COLO668 (cell line): ENCODE data around the gene ILF2.
"Not testable (repeated sequence)": the region's sequence is repeated elsewhere in the genome, so short reads cannot be mapped to it uniquely, and the experiment has no call there.

ENCODE experiments used
- DNase-seq: peaks from one replicate; lab custom pipeline; 2025; ENCODE audit not compliant: unreplicated experiment; lab: John Stamatoyannopoulos, UW

The ILF2 gene

DNA sequence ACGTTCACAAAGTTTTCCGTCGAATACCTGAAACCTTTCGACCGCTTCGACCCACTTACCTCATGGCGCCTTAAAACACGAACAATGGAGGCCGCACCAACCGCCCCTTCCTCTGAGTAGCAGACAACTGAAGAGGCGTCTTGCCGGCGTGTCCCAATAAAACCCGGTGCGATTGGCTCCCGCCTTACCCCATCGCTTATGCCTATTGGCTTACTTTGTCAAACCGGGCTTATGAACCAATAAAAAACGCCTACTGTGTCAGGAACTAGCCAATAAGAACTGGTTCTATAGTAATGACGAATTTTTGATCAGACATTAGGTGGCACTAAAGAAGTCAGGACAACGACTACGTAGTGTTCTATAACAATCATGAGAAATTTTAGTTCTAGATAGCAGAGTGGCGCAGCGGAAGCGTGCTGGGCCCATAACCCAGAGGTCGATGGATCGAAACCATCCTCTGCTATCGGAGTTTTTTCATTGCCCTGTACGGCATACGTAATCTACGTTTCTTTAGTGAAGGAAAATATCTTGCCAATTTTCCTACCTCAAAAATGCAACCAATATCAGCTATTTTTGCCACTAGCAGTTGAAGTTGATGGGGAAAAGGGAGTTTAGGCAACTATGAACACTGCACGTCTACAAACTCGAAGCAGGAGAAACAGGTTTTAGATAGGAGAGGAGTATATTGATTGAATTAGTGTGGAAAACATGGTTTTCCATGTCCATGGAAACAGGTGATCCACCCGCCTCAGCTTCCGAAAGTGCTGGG, at the start of gene ILF2:
Gene ILF2 (minus strand): TSS at position 135 of the 769 bp plus-strand sequence. CDS start 71 bp downstream, at position 64.
- peak; percentile 97 for DNase-seq

DNA sequence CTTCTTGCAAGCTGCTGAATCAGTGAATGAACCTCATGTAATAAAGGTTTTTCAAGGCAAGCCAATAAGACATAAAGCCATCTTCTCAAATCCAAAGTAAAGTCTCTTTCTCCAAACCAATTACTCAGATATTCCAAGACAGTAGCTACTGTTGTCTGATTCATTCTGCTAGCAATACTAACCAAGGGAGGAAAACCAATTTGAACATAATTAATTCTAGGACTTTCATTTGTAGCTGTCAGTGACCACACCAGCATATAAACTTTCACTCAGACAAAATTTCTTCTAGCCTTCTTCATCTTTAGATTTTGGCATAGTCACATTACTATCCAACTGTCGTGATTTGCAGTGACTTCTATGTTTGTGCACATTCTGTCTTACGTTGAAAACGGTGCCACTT, 46.5 kb upstream of the ILF2 start:
- DNase-seq = no peak

- not testable (repeated sequence) for DNase-seq
Observed at GRCh38 chr1:153716211-153716610, 45.4 kb upstream of the ILF2 start.

GRCh38 chr1:153711026-153711425, 40.2 kb upstream of the ILF2 start:
- no peak for DNase-seq

- no peak for DNase-seq
Observed at GRCh38 chr1:153705484-153705883, 34.7 kb upstream of the ILF2 start.

DNA sequence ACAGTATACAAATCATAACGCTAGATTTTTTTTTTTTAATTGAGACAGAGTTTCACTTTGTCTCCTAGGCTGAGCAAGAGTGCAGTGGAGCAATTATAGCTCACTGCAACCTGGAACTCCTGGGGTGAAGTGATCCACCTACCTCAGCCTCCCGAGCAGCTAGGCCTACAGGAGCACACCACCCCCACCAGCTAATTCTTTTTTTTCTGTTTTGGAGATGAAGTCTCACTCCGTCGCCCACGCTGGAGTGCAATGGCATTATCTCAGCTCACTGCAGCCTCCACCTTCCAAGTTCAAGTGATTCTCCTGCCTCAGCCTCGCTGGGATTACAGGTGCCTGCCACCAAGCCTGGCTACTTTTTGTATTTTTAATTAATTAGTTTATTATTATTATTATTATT, 29.0 kb upstream of the ILF2 start:
- no peak for DNase-seq

- no peak for DNase-seq
Observed at GRCh38 chr1:153698923-153699714, 28.3 kb upstream of the ILF2 start.

GRCh38 chr1:153698020-153698922, 27.5 kb upstream of the ILF2 start:
- no peak for DNase-seq

GRCh38 chr1:153697191-153698019, 26.6 kb upstream of the ILF2 start:
- DNase-seq = no peak

DNA sequence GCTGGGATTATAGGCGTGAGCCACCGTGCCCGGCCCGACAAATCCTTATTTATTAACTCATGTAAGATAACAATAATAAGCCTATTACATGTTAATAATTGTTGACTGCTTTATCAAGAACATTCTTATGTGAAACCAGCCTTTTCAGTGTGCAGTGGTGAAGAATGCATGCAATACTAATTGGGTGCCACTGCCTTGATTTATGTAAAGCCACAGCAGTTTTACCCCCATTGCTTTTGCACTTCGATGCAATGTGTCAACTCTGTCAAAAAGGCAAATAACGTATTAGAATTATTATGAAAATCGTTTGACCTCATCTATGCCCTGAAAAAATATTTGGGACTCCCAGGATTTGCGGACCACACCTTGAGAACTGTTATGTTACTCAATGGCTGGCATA, 25.9 kb upstream of the ILF2 start:
- DNase-seq = no peak

DNA sequence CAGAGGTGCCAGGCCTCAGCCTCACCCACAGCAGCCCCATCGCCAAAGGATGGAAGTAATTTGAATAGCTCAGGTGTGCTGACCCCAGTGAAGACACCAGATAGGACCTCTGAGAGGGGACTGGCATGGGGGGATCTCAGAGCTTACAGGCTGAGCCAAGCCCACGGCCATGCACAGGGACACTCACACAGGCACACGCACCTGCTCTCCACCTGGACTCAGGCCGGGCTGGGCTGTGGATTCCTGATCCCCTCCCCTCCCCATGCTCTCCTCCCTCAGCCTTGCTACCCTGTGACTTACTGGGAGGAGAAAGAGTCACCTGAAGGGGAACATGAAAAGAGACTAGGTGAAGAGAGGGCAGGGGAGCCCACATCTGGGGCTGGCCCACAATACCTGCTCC, 22.7 kb upstream of the ILF2 start:
- DNase-seq = no peak

GRCh38 chr1:153688736-153689328, 18.0 kb upstream of the ILF2 start:
- no peak for DNase-seq

DNA sequence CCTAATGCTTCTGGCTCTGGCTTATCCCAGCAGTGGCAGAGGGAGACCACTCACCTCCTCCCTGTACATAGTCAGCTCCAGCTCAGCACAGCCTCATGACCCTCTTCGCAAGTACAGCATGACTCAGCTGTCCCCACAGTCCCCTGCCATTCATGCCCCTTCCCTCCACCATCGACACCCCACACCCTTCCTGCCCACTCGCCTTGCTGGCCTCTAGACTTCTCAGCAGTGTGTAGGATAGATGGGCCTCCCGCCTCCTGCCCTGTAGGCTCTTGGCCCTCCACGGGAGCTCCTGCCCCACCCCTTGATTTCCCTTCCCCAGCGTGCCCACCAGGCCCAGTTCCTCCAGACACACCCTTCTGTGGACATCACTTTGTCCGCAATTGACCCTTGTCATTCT, 17.5 kb upstream of the ILF2 start:
- no peak for DNase-seq

GRCh38 chr1:153687346-153688125, 16.7 kb upstream of the ILF2 start:
- DNase-seq = no peak

GRCh38 chr1:153685544-153686340, 14.9 kb upstream of the ILF2 start:
- no peak for DNase-seq

DNA sequence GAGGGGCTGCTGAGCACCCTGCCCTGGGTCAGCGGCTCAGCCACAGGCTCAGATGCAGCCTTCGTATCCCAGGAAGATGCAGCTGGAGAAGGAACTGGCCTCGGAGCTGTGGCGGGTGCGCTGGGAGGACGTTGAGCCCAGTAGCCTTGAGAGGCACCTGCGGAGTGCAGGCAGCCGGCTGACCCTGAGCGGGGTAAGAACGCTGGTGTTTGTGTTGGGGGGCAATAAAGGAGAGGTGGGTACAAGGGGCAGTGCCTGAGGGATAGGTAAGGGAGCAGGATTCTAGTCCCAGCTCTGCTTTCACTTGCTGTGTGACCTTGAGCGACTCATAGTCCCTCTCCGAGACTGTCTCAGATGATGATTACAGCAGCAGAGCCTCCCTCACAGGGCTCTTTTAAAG, 14.1 kb upstream of the ILF2 start:
- no peak for DNase-seq

DNA sequence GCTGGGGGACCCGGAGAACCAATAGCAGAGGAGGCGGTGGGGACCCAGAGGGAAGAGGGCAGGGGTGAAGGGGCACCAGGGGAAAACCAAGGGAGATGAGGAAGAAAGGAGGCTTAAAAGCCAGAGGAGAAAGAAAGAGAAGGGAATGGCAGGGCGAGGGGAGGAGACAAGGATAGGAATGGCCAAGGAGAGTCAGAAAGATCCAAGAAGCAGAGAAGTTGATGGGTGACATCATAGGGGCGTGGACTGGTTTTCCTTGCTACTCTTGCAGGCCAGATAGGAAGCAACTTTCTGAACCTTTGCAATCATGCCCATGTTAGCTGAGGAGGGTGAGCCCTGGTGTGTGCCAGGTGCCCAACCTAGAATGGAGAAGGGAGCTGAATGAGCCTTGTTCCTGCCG, 13.1 kb upstream of the ILF2 start:
- DNase-seq = no peak

GRCh38 chr1:153682730-153683129, 11.9 kb upstream of the ILF2 start:
- no peak for DNase-seq

GRCh38 chr1:153680120-153680403, 9.3 kb upstream of the ILF2 start:
- DNase-seq = no peak
